Activated CD4-positive, alpha-beta memory T cell treated with anti-CD3 and anti-CD28 coated beads, Interleukin-2, amount 10 ng/mL, durations not matched to agents 7 days and 5 days (primary cell): Measurements from ENCODE around the gene GEMIN7. TPM values are rescaled to one million over a fixed set of nuclear protein-coding genes. Genes with fewer than 3 reads are reported as not detected.

Source experiments
- CTCF ChIA-PET: fragments of 350-600 bp; sonication (Branson Sonifier 250); formaldehyde crosslinking; loops from one replicate; lab custom pipeline; 2021; ENCODE audit warnings: antibody characterized with exemption, inconsistent platforms; lab: Charles Lee
- POLR2A ChIA-PET: fragments of 350-600 bp; sonication (Branson Sonifier 250); formaldehyde crosslinking; loops from one replicate; lab custom pipeline; 2021; ENCODE audit warnings: antibody characterized with exemption; lab: Charles Lee
- DNase-seq: peaks from one replicate; pipeline ENCODE4 v3.0.0-alpha.2; 2020
- H3K27ac Mint-ChIP-seq: one replicate; pipeline ENCODE4 v1.8.0; 2021; ENCODE audit warnings: mild to moderate bottlenecking, mixed read lengths
- H3K27me3 Mint-ChIP-seq: one replicate; pipeline ENCODE4 v1.8.0; 2021; ENCODE audit warnings: mixed read lengths
- H3K36me3 Mint-ChIP-seq: one replicate; pipeline ENCODE4 v1.8.0; 2021; ENCODE audit warnings: low read depth, mixed read lengths
- H3K4me1 Mint-ChIP-seq: one replicate; pipeline ENCODE4 v1.8.0; 2021; ENCODE audit warnings: mixed read lengths
- H3K4me3 Mint-ChIP-seq: one replicate; pipeline ENCODE4 v1.8.0; 2021; ENCODE audit warnings: mild to moderate bottlenecking, mixed read lengths
- H3K9me3 Mint-ChIP-seq: one replicate; pipeline ENCODE4 v1.8.0; 2021; ENCODE audit warnings: mixed read lengths
- total RNA-seq, 2 experiments: library from RNA; stranded (reverse); gene quantifications; one replicate each; pipeline ENCODE4 v1.2.3, GENCODE V29; 2021

Gene GEMIN7
- total RNA-seq, 2 experiments from 2014 or later: 31.7 to 35.5 TPM

DNA sequence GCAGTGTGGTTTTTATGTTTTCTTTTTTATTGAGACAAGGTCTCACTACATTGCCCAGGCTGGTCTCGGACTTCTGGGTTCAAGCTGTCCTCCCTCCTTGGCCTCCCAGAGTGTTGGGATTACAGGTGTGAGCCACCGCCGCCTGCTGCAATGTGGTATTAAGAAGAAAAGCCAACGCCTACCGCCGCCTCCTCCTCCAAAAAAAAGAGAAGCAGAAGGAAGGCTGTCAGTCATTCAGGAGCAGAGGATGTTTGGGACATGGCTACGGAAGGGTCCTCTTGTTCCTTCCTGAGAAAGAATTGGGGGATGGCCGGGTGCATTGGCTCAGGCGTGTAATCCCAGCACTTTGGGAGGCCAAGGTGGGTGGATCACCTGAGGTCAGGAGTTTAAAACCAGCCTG is 15.1 kb downstream of the GEMIN7 start:
- H3K27ac Mint-ChIP-seq: peak overlapping the region; percentile 58
- CTCF ChIA-PET: no interaction called here
- H3K36me3 Mint-ChIP-seq: peaks cover 29% of the 10 kb centered on the region
- H3K4me1 Mint-ChIP-seq: peaks cover 57% of the 10 kb centered on the region
- H3K4me3 Mint-ChIP-seq: peak overlapping the region; percentile 77
- H3K9me3 Mint-ChIP-seq: no peaks in the 10 kb centered on the region
- H3K27me3 Mint-ChIP-seq: no peaks in the 10 kb centered on the region
- POLR2A ChIA-PET: no interaction called here
- DNase-seq: no peak

DNA sequence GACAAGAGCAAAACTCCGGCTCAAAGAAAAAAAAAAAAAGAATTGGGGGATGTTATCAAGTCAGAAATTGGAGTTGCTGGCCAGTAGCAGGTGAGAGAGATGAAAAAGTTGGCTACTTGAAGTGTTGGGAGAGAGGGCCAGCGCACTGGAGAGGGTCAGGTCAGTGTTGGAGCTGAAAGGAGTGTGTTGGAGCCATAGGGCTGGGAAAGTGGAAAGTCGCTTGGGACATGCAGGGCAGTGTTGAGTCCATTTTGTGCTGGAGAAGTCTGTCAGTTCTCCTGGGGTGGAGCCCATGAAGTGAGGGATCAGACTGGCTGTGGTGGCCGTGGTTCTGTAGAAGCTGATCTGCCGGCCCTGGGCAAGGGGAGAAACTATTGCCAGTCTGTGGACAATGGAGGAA is 15.6 kb downstream of the GEMIN7 start:
- Mint-ChIP-seq H3K4me3 (peak overlapping the region; percentile 48), H3K27me3 (no peaks in the 10 kb centered on the region), H3K36me3 (peaks cover 28% of the 10 kb centered on the region), H3K27ac (no peak overlapping the region), H3K9me3 (no peaks in the 10 kb centered on the region), H3K4me1 (peaks cover 53% of the 10 kb centered on the region)
- no peak for DNase-seq
- CTCF ChIA-PET: no interaction called here
- POLR2A ChIA-PET: interaction anchor here (0.6 kb wide), 1 partner anchor 16 kb away, joined by 3 read pairs; the partner anchor contains the start of gene GEMIN7

DNA sequence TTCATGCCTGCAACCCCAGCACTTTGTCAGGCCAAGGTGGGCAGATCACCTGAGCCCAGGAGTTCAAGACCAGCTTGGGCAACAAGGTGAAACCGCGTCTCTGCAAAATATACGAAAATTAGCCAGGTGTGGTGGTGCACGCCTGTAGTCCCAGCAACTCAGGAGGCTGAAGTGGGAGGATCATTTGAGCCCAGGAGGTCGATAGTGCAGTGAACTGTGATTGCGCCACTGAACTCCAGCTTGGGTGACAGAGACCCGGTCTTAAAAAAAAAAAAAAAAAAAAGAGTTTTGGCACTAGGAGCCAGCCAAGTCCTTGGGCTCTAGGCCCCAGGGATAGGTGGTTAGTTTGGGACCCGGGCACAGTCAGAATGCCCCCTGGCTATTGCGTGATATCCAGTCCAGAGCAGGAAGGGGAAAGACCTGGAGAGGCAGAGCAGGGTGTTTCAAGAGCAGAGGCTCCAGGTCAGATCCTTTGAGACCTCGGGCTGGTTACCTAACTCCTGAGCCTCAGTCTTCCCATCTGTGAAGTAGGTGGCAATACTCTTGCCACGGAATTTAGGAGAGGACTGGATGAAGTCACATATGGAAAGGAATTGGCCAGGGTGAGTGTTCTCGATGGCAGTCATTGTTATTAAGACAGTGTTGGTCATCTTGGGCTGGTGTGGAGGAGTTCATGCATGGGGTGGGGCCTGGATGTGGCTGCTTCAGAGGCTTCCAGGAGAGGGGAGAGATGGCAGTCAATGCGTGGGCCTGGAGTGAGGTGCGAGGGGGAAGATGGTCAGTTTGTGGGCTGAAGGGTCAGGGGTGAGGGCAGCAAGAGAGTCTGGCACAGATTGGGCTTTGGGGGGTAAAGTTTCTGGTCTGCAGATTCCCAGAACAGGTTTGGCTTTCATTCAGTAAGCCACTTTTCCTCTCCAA is 16.7 kb downstream of the GEMIN7 start:
- no peak for DNase-seq
- Mint-ChIP-seq H3K36me3 (peaks cover 17% of the 10 kb centered on the region), H3K9me3 (no peaks in the 10 kb centered on the region), H3K27ac (no peak overlapping the region), H3K4me1 (peaks cover 51% of the 10 kb centered on the region), H3K4me3 (no peak overlapping the region), H3K27me3 (no peaks in the 10 kb centered on the region)
- ChIA-PET CTCF (no interaction called here), POLR2A (no interaction called here)

DNA sequence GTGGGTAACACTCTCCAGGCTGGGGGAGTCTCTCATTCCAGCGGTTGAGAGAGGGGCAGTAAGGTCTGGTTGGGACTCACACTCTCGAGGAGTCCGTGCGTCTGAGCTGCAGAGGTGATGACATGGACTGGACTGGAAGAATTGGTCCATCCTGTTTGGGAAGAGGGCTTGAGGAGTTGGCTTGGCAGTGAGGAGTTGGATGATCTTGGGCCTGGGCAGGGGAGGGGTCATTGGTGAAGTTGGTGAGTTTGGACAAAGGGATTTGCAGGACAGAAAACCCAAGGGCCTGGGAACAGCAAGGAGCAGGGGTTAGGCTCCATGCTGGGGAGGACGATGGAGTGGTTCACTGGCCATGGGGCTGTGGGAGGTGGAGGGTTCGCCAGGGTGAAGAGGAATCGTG is 17.6 kb downstream of the GEMIN7 start:
- POLR2A ChIA-PET: no interaction called here
- Mint-ChIP-seq H3K9me3 (no peaks in the 10 kb centered on the region), H3K27ac (no peak overlapping the region), H3K36me3 (peaks cover 10% of the 10 kb centered on the region), H3K4me3 (no peak overlapping the region), H3K4me1 (peaks cover 44% of the 10 kb centered on the region), H3K27me3 (no peaks in the 10 kb centered on the region)
- CTCF ChIA-PET: no interaction called here
- no peak for DNase-seq

DNA sequence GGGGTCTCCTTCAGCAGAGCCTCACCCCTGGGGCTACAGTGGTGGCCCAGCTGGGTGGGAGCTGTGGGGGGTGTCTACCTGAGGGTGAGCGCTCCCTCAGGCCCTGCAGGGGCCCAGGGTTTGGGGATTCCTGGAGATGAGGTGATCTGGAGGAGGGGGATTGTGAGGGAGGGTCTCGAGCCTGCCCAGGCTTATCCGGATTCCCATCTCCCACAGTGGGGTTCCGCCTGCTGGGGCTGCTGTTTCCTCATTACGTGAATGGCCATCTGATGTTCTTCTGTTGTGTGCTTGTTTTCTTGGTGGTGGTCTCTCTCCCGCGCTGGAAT is 18.4 kb downstream of the GEMIN7 start:
- CTCF ChIA-PET: interaction anchor here (1.4 kb wide), 1 partner anchor 29 kb away, joined by 3 read pairs; no protein-coding TSS in a partner anchor
- no peak for DNase-seq
- Mint-ChIP-seq H3K27me3 (no peaks in the 10 kb centered on the region), H3K4me3 (no peak overlapping the region), H3K36me3 (peaks cover 10% of the 10 kb centered on the region), H3K9me3 (no peaks in the 10 kb centered on the region), H3K27ac (no peak overlapping the region), H3K4me1 (peaks cover 40% of the 10 kb centered on the region)
- POLR2A ChIA-PET: no interaction called here

DNA sequence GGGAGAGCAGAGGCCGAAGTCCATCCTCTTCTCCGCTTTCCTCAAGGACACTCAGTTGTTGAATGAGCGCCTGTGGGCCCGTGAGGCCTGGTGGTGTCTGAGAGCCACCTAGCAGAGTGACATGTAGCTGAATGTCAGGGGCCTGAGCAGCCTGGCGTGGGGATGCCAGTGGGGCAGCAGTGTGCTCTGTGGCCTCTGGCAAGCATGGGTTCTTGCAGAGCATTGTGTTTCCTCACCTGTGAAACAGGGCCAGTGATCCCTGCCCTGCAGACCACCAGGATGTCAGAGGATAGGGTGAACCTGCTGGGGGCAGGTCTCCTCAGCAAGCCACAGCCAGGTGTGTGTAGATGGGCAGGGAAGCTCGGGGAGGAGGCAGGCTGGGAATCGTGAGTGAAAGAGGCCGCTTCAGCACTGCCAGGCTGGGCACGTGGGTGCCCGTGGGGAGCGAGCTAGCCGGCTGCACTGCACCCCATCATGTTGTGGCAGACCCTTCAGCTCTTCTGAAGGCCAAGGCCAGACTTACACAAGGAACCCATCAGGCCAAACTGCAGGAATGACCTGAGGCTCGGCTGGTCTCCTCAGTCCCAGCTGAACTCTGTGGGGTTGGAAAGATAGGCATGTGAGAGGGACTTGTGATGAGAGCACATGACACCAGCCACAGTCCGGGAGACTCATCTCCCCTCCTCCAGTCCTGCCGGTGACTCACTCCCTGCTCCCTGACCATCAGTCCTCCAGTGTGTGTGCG is 18.9 kb downstream of the GEMIN7 start:
- Mint-ChIP-seq H3K36me3 (peaks cover 10% of the 10 kb centered on the region), H3K27ac (no peak overlapping the region), H3K27me3 (no peaks in the 10 kb centered on the region), H3K4me3 (no peak overlapping the region), H3K9me3 (no peaks in the 10 kb centered on the region), H3K4me1 (peaks cover 44% of the 10 kb centered on the region)
- POLR2A ChIA-PET: no interaction called here
- CTCF ChIA-PET: interaction anchor here (1.4 kb wide), 1 partner anchor 28 kb away, joined by 3 read pairs; no protein-coding TSS in a partner anchor
- DNase-seq: no peak

DNA sequence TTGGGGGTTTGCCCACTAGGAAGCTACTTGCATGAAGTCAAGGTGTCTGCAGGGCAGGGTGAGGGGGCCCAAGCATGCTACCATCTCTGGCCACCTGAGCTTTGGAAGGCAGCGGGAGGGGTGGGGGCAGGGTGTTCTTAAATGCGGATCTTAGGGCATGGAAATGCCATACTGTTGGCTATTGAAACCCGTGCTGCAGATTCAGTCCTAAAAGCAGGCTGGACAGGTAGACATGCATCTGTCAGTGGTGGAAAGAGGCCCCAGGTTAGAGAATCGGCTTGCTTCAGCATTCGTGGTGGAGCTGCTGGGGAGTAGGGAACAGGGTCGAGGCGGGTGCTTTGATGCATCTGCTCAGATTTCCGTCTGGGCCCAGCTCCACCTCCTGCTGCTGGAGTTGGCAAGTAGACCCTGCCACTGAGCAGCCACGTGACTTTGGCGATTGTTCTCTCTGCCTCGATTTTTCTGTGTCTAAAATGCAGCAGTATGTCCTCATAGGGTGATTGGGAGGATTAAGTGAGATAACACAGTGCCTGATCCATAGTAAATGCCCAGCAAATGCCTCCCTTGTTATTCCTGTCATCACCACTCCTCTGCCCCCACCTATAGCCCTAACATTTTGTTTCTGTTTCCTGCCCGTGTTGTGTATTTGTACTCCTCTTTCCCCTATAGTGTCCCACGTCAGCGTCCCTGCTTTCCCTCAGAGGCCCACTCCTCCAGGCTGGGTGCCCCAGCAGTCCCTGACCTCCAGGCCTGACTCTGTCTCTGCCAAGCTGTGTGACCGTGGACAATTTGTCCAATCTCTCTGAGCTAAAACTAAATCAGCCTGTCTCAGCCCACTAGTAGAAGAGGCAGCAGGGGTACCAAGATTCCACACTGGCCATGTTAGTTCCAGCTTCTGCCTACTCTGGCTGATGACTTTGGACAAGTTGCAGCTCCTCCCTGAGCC is 19.7 kb downstream of the GEMIN7 start:
- ChIA-PET POLR2A (no interaction called here), CTCF (interaction anchor here (1.1 to 1.4 kb wide), 2 partner anchors 27 to 28 kb away, joined by 3 read pairs; no protein-coding TSS in a partner anchor)
- H3K36me3 Mint-ChIP-seq: peaks cover 7% of the 10 kb centered on the region
- peaks cover 46% of the 10 kb centered on the region for H3K4me1 Mint-ChIP-seq
- no peaks in the 10 kb centered on the region for H3K27me3 Mint-ChIP-seq
- DNase-seq: no peak
- H3K27ac Mint-ChIP-seq: no peak overlapping the region
- H3K4me3 Mint-ChIP-seq: no peak overlapping the region
- no peaks in the 10 kb centered on the region for H3K9me3 Mint-ChIP-seq

DNA sequence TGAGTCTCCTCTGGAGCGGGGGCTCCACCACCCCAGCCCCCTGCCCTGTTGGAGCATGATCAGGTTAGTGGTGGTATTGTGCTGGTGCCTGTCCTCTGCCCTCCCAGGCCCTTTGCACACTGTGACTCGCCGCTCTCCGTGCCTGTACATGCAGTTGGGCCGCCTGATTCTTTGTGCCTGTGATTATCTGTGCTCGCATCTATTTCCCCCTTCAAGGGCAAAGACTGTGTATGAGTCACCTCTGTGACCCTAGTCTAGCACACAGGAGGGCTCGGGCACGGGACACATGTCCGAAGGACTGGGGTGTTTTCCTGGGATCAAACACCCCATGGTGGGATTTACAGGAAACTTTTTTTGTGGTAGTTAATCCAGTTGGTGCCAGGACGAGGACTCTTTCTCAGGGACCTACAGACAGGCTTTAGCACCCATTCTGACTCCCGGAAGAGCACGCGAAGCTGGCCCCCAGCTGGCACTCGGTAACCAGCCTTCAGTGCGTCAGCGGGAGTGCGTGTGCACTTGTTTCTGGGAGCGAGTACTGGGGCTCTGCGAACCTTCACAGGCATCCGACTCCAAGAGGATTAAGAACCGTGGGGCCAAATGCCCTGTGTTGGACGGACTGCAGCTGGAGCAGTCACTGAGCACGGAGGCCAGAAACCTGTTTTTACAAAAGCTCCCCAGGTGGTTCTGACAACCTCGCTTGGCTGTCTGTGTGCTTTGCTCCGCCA is 20.6 kb downstream of the GEMIN7 start:
- DNase-seq: no peak
- H3K27me3 Mint-ChIP-seq: no peaks in the 10 kb centered on the region
- POLR2A ChIA-PET: no interaction called here
- peaks cover 3% of the 10 kb centered on the region for H3K36me3 Mint-ChIP-seq
- H3K27ac Mint-ChIP-seq: no peak overlapping the region
- H3K4me3 Mint-ChIP-seq: no peak overlapping the region
- CTCF ChIA-PET: interaction anchor here (1.1 kb wide), 1 partner anchor 26 kb away, joined by 3 read pairs; no protein-coding TSS in a partner anchor
- H3K9me3 Mint-ChIP-seq: no peaks in the 10 kb centered on the region
- peaks cover 46% of the 10 kb centered on the region for H3K4me1 Mint-ChIP-seq

DNA sequence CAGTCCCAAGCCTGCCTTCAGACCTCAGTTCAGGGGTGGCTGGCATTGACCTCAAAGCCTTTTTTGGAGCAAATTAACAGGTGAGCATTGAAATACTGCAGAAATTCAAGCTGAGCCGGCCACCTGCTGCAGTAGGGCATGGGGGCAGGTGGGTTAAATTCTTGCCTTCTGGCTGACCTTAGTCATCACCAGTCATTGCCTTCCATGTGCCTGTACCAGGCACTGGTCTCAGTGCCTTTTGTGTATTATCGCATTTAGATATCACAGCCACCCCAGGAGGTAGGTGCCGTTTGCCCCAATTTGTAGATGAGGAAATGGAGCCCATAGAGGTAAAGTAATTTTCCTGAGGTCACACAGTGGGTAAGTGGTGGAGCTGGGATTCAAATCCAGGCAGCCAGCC is 21.1 kb downstream of the GEMIN7 start:
- Mint-ChIP-seq H3K4me1 (peaks cover 46% of the 10 kb centered on the region), H3K9me3 (no peaks in the 10 kb centered on the region), H3K27ac (no peak overlapping the region), H3K27me3 (no peaks in the 10 kb centered on the region), H3K4me3 (no peak overlapping the region), H3K36me3 (no peaks in the 10 kb centered on the region)
- POLR2A ChIA-PET: no interaction called here
- no peak for DNase-seq
- CTCF ChIA-PET: no interaction called here

DNA sequence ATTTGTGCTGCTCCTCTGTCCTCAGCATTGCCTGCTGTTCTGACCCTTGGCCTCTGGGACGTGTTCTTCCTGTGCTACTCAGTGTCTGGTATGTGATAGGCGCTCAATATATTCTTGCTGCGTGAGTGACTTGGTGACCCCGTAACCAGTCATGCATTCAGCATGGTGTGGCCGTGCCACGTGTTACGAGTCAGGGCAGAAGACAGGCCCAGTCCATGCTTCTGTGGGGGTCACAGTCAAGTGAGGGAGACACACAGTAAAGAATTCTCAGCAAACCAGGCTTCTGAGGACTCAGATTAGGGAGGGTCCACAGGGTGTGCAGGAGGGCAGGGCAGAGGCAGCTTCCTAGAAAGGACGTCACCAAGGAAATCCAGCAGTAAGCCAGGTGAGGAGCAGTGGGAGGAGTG is 21.8 kb downstream of the GEMIN7 start:
- Mint-ChIP-seq H3K4me3 (no peak overlapping the region), H3K4me1 (peaks cover 49% of the 10 kb centered on the region), H3K27ac (no peak overlapping the region), H3K9me3 (no peaks in the 10 kb centered on the region), H3K27me3 (no peaks in the 10 kb centered on the region), H3K36me3 (no peaks in the 10 kb centered on the region)
- no peak for DNase-seq
- ChIA-PET CTCF (no interaction called here), POLR2A (no interaction called here)

DNA sequence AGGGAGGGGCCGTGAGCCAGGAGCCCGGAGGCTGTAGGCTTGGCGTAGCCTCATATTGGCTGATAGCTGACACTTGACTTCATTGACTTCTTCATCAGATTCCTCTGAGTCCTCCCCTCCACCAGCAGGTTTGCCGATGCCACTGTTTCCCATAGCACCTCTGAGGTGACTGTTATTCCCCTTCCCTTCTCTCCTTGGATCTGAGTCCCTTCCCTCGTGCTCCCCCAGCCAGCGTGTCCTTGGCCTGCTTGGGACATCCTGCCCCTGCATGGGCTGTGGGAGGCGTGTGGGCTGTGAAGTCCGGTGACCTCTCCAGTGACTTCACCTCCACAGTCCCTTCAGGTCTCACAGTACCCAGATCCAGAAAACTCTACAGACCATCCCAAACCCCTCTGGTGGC is 22.7 kb downstream of the GEMIN7 start:
- POLR2A ChIA-PET: interaction anchor here (1.2 kb wide), 1 partner anchor 25 kb away, joined by 3 read pairs; no protein-coding TSS in a partner anchor
- no peak overlapping the region for H3K4me3 Mint-ChIP-seq

DNA sequence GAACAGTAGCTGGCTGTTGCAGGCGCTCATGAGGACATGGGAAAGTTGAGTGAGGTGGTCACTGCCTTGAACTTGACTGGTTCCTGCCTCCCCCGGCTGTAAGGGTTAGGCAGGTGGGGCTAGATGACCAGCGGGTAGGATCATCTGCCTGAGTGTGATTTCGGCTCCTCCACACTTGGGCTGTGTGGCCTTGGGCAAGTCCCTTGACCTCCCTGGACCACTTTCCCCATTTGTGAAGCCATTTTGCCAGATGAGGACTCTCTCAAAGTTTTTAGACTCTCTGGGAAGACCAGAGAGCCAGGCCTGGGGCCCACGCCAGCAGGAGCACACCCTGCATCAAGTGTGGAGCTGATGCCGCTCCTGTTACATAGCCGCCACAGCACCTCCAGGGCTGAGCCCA is 23.4 kb downstream of the GEMIN7 start:
- POLR2A ChIA-PET: interaction anchor here (0.7 to 2.0 kb wide), 5 partner anchors 10 to 101 kb away, joined by 3 to 18 read pairs (median 3); partner anchors contain the start of gene PPP1R37
- H3K9me3 Mint-ChIP-seq: no peaks in the 10 kb centered on the region
- peaks cover 36% of the 10 kb centered on the region for H3K4me1 Mint-ChIP-seq
- H3K36me3 Mint-ChIP-seq: no peaks in the 10 kb centered on the region
- no peak for DNase-seq
- CTCF ChIA-PET: interaction anchor here (1.0 to 1.1 kb wide), 2 partner anchors 24 to 29 kb away, joined by 3 read pairs; no protein-coding TSS in a partner anchor
- no peak overlapping the region for H3K4me3 Mint-ChIP-seq
- no peak overlapping the region for H3K27ac Mint-ChIP-seq
- H3K27me3 Mint-ChIP-seq: no peaks in the 10 kb centered on the region

More for the DNA sequence above, 22.7 kb downstream of the GEMIN7 start:
- Mint-ChIP-seq H3K27ac (no peak overlapping the region), H3K27me3 (no peaks in the 10 kb centered on the region), H3K36me3 (no peaks in the 10 kb centered on the region), H3K4me1 (peaks cover 39% of the 10 kb centered on the region), H3K9me3 (no peaks in the 10 kb centered on the region)
- CTCF ChIA-PET: no interaction called here
- no peak for DNase-seq
